ENCODE measurements around the gene MEFV.
"Not testable (repeated sequence)": the region's sequence is repeated elsewhere in the genome, so short reads cannot be mapped to it uniquely, and the experiment has no call there.

The MEFV gene, protein sequence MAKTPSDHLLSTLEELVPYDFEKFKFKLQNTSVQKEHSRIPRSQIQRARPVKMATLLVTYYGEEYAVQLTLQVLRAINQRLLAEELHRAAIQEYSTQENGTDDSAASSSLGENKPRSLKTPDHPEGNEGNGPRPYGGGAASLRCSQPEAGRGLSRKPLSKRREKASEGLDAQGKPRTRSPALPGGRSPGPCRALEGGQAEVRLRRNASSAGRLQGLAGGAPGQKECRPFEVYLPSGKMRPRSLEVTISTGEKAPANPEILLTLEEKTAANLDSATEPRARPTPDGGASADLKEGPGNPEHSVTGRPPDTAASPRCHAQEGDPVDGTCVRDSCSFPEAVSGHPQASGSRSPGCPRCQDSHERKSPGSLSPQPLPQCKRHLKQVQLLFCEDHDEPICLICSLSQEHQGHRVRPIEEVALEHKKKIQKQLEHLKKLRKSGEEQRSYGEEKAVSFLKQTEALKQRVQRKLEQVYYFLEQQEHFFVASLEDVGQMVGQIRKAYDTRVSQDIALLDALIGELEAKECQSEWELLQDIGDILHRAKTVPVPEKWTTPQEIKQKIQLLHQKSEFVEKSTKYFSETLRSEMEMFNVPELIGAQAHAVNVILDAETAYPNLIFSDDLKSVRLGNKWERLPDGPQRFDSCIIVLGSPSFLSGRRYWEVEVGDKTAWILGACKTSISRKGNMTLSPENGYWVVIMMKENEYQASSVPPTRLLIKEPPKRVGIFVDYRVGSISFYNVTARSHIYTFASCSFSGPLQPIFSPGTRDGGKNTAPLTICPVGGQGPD

DNA sequence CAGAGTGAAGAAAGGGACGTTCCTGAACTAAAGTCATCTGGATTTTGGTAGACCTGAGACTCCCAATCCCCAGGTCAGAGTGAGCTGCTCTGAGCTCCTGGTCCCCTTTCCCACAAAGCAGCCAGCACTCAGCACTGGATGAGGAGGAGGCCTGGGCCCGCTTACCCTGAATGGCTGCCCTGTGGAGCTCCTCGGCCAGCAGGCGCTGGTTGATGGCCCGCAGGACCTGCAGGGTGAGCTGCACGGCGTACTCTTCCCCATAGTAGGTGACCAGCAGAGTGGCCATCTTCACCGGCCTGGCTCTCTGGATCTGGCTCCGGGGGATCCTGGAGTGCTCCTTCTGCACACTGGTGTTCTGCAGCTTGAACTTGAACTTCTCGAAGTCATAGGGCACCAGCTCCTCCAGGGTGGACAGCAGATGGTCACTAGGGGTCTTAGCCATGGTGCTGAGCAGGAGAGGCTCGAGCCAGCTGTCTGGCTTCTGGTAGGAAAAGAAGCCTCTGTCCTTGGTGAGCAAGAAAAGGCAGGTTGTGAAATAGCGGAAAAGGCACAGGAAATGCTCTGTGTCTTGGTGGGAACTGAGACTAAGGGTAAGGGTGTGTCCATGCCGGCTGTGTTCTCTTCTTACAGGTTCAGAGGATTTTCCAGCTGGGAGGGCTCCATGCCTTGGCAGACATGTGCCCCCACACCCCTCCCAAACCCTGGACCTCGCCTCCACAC, at the start of gene MEFV:
TSS of gene MEFV (minus strand) at position 488 of the 720 bp plus-strand sequence. CDS start at position 442, 46 bp downstream.
- DNase-seq = no peak

DNA sequence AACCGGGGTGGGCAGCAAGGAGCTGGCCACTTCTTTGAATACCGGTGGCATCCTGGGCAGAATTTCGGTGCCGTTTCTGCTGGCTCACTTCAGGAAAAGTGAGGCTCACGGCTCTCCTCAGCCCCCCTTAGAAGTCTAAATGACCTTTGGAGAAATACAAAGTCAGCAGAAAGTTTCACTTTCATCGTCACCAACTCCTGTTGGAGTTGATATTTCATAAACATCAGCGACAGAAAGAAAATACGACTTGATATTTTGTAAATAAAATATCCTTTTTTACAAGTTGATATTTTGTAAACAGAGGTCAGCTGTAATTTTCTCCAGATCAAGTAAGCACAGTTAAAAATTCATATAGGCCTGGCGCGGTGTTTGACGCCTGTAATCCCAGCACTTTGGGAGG, 49.6 kb upstream of the MEFV start:
- DNase-seq = no peak

DNA sequence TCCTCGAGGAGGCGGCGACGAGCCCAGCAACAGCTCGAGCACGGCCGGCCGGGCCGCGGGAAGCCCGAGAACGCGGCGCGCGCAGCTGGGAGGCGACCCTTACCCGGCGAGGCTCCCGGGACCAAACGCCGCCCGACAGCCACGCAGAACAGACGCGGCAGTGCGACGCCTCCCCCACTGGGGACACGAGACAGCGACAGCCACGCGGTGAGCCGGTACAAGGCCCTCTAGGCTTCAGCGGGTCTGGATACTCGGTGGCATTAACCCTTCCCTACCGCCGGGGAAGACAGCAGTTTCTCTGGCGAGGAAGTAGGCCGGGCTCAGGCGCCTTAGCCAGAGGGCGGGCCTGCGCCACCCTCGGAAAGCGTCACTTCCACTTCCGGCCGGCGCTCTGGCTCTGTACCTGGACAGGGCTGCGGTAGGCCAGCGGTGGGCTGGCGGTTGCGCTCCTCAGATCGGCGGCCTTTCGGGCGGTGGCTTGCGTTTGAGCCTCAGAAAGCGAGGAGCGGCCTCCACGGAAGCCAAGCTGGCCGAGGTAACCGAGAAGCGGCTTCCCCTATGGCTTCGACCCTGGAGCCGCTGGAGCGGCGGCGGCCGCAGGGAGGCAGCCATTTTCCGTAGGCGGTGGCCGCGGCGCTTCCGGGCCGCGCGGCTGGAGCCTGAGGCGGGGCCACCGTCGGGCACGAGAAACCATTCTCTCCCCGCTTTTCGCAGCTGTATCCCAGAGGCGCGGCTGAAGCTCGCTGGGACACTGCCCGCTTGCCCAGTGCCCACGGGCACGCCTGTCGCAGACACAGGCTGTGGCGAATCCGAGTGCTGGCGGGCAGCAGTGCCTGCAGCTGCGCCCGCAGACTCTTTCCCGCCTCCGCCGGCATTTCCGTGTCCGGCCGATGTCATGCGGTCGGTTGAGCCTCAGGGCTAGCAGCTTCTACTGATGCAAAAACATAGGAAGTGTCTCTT, 49.0 kb upstream of the MEFV start, which contains the start of the genes TIGD7 and ZNF75A:
TSS of gene TIGD7 (minus strand) at position 322 of the 960 bp plus-strand sequence. CDS start 4,816 bp downstream, outside the sequence.
TSS of gene ZNF75A (plus strand) at position 389 of the 960 bp plus-strand sequence. CDS start 2,932 bp downstream, outside the sequence.
- DNase-seq = peak; percentile 90

- DNase-seq = no peak
Measured at GRCh38 chr16:3304370-3304769, 47.9 kb upstream of the MEFV start.

GRCh38 chr16:3295783-3296182, 39.4 kb upstream of the MEFV start:
- DNase-seq = no peak

GRCh38 chr16:3295209-3295608, 38.8 kb upstream of the MEFV start:
- DNase-seq = no peak

- DNase-seq = no peak
Measured at GRCh38 chr16:3292604-3293003, 36.2 kb upstream of the MEFV start.

DNA sequence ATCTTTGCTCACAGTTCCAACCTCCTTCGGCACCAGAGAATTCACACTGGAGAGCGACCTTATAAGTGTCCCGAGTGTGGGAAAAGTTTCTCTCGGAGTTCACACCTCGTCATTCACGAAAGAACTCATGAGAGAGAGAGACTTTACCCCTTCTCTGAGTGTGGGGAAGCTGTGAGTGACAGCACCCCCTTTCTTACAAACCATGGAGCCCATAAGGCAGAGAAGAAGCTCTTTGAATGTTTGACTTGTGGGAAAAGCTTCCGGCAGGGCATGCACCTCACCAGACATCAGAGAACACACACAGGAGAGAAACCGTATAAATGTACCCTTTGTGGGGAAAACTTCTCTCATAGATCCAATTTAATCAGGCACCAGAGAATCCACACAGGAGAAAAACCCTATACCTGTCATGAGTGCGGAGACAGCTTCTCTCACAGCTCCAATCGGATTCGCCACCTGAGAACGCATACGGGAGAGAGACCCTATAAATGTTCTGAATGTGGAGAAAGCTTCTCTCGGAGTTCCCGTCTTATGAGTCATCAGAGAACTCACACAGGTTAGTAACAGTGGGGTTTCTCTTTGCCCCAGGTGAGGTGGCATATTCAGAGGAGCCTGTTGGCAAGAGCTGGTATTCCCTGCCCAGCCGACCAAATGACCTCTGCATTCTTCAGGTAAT, 33.7 kb upstream of the MEFV start:
- DNase-seq = no peak

- no peak for DNase-seq
Measured at GRCh38 chr16:3285131-3285530, 28.7 kb upstream of the MEFV start.

- no peak for DNase-seq
Measured at GRCh38 chr16:3283543-3284447, 27.4 kb upstream of the MEFV start.

DNA sequence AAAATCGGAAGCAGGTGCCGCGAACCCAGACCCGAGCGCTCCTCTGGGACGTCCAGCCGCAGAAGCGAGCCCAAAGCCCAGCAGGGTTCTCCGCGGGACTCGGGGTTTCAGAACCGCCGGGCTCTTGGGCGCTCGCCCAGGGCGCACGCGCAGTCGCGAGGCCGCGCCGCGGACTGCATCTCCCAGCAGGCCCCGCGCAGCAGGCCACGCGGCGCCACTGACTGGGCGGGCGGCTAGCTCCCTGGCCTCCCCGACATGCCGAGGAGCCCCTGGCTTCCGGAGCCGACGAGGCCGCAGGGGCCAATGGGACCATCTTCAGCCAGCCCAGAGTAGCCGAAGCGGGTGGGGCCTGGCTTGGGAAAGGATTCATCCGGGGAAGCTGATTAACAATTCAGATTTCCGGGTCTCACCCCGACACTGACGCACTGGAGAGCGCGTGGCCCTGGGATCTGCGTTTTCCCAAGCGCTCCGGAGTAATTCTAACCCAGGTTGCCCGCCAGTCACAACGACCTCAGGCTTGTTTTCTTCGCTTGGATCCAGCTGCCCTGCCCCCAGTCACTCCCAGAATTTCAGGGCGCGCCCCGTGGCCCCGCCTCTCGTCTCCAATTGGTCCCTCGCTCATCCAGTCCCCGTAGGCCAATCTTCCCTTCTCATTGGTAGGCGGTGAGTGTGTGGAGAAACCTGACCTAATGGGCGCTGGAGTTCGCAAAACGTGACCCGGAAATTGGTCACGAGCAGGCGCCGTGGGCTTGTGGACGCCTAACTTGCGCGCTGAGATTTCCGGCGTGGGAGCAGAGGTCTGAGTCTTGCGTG, 26.5 kb upstream of the MEFV start, which contains the start of gene ZNF263:
TSS of gene ZNF263 (plus strand) at position 762 of the 813 bp plus-strand sequence. CDS start 328 bp downstream, outside the sequence.
- peak; percentile 98 for DNase-seq

- DNase-seq = peak; percentile 91
Measured at GRCh38 chr16:3282103-3282729, 25.8 kb upstream of the MEFV start.

DNA sequence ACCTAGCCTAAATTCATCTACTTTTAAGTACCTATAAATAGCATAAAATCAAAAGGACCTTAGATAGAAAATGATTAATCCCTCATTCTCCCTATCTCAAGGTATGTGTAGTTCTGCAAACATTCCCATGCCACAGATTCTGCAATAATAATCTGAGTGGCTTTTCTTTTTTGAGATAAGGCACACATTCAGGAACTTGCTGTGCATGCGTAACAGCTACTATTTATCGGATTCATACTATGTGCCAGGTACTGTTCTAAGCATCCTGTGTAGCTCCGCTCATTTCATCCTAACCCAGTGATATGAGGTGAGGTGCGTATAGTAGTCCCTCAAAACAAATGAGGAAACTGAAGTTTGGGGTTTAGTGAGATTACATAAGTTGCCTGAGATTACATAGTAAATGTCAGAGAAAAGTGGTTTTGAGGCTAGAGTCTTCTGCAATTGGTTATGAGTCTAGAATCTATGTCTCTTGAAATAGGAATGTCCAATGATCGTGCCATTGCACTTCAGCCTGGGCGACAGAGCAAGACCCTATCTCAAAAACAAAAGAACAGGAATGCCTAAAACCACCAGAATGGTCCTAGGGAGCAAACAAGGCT, 24.9 kb upstream of the MEFV start:
- no peak for DNase-seq

DNA sequence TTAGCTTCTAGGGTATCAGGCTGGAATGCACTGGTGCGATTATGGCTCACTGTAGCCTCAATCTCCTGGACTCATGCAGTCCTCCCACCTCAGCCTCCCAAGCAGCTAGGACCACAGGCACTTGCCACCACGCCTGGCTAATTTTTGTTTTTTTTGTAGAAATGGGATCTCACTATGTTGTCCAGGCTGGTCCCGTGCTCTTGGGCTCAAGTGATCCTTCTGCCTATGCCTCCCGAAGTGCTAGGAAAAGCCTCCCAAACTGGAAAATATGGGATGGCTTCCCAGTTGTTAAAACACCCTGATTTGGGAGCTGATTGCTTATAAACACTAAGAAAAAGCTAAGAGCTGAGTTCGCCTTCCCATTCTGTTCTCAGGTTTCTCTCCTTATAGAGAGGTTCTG, 20.2 kb upstream of the MEFV start:
- DNase-seq = no peak

DNA sequence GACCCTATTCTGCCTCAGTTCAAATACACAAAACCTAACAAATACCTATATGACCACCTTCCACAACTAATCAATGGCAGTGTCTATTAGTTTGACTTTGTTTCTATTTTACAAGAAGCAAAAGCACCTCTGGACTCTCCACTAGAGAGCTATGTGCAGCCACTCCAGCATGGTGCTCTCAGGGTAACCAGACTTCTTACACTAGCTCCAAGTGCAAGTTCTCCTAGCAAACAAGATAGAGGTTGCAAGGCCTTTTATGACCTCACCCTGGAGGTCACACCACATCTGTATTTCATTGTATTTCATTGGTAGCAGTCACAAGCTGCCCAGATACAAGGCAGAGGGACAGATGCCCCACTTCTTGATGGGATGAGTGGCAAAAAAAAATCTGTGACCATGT, 18.5 kb upstream of the MEFV start:
- no peak for DNase-seq

- no peak for DNase-seq
Measured at GRCh38 chr16:3274490-3274889, 18.1 kb upstream of the MEFV start.

DNA sequence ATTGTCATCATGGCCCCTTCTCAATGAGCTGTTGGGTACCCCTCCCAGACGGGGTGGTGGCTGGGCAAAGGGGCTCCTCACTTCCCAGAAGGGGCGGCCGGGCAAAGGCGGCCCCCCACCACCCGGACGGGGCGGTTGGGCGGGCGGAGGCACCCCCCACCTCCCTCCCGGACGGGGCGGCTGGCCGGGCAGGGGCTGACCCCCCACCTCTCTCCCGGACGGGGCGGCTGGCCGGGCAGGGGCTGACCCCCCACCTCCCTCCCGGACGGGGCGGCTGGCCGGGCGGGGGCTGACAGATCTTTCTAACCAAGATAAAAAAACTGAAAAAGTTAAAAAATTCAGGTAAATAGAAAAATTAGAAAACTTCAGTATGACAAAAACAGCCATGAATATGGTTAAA, 14.8 kb upstream of the MEFV start:
- DNase-seq = not testable (repeated sequence)

DNA sequence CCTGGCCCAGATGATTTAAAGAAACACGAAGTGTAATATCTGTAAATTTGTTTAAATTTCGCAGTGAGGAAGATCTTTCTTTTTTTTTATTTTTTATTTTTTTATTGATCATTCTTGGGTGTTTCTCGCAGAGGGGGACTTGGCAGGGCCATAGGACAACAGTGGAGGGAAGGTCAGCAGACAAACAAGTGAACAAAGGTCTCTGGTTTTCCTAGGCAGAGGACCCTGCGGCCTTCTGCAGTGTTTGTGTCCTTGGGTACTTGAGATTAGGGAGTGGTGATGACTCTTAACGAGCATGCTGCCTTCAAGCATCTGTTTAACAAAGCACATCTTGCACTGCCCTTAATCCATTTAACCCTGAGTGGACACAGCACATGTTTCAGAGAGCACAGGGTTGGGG, 14.3 kb upstream of the MEFV start:
- DNase-seq = not testable (repeated sequence)
